ENCODE measurements around the gene ARHGEF33. TPM values are rescaled to one million over a fixed set of nuclear protein-coding genes. Genes with fewer than 3 reads are reported as not detected.

The ARHGEF33 gene
- total RNA-seq, 1 experiment from 2014 or later: 0.41 TPM

DNA sequence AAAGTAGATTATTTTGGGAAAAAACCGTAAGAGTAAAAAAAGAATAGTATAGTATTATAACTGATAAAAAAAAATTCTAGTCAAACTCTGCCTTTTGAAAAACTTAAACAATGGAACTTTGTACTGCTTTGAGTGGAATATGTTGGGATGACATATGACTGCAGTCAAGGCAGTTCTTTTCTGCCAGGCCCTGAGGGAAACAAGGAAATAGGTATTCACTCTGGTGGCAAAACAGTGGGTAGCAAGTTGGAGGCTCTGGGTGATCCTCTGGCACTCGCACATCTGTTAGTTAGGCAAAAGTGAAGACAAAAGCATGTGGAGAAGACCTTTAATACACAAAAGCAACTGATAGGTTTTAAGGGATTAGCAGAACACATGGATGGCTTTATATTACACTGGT is 102.2 kb downstream of the ARHGEF33 start:
- ChIA-PET POLR2A (no interaction called here), CTCF (no interaction called here)
- no peak for TF ChIP-seq REST (IDR thresholded peaks at IDR 0.05; ENCODE audit: insufficient read depth in 1 of 2, low read depth in 2 of 2, low read length in 1 of 2)
- no peak for TF ChIP-seq SIN3A (IDR thresholded peaks at IDR 0.05; ENCODE audit: borderline replicate concordance, insufficient read depth, low read depth, low read length)
- TF ChIP-seq, protein P1, sequence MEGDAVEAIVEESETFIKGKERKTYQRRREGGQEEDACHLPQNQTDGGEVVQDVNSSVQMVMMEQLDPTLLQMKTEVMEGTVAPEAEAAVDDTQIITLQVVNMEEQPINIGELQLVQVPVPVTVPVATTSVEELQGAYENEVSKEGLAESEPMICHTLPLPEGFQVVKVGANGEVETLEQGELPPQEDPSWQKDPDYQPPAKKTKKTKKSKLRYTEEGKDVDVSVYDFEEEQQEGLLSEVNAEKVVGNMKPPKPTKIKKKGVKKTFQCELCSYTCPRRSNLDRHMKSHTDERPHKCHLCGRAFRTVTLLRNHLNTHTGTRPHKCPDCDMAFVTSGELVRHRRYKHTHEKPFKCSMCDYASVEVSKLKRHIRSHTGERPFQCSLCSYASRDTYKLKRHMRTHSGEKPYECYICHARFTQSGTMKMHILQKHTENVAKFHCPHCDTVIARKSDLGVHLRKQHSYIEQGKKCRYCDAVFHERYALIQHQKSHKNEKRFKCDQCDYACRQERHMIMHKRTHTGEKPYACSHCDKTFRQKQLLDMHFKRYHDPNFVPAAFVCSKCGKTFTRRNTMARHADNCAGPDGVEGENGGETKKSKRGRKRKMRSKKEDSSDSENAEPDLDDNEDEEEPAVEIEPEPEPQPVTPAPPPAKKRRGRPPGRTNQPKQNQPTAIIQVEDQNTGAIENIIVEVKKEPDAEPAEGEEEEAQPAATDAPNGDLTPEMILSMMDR (IDR thresholded peaks at IDR 0.05): no peak
- no peak for TF ChIP-seq POLR2AphosphoS5 (IDR thresholded peaks at IDR 0.05; ENCODE audit: low read depth, low read length)
- no peak for TF ChIP-seq TCF7L2 (IDR thresholded peaks at IDR 0.05; ENCODE audit: low read depth, low read length)
- ATAC-seq (no peak), DNase-seq (ENCODE audit: low read depth, low spot score) (no peak)
- Histone ChIP-seq H3K27ac (ENCODE audit: low read length) (no peak overlapping the region), H3K27me3 (ENCODE audit: control insufficient read depth, insufficient read depth, low read length) (no peaks in the 10 kb centered on the region), H3K9me3 (ENCODE audit: control insufficient read depth, insufficient read depth, low read depth, low read length) (no peaks in the 10 kb centered on the region), H3K4me3 (ENCODE audit: low read depth in 2 of 2, low read length in 2 of 2) (no peak overlapping the region), H3K36me3 (ENCODE audit: control insufficient read depth, insufficient read depth, low read length) (peaks cover 23% of the 10 kb centered on the region), H3K4me1 (ENCODE audit: control insufficient read depth, insufficient read depth, low read length) (no peaks in the 10 kb centered on the region)
- intact Hi-C loops (cut with micrococcal nuclease; ENCODE audit: unreplicated experiment): no loop called here
- in situ Hi-C loops (cut with HindIII; ENCODE audit: low pct_unique_long_range_greater_than_20kb, low sequenced_read_pairs): no loop called here
- TSS peak; percentile 6 for BruUV-seq (replicated peaks)

GRCh38 chr2:38997781-38998180 is 108.1 kb downstream of the ARHGEF33 start:
- no peak for DNase-seq (ENCODE audit: low read depth, low spot score)
- in situ Hi-C loops (cut with HindIII; ENCODE audit: low pct_unique_long_range_greater_than_20kb, low sequenced_read_pairs) (no loop called here), intact Hi-C loops (cut with micrococcal nuclease; ENCODE audit: unreplicated experiment) (no loop called here)
- POLR2A ChIA-PET: no interaction called here
- Histone ChIP-seq H3K27ac (ENCODE audit: low read length) (no peak overlapping the region), H3K36me3 (ENCODE audit: control insufficient read depth, insufficient read depth, low read length) (peaks cover 18% of the 10 kb centered on the region; the same call in 1 of the 2 replicates), H3K9me3 (ENCODE audit: control insufficient read depth, insufficient read depth, low read depth, low read length) (no peaks in the 10 kb centered on the region), H3K4me3 (ENCODE audit: low read depth in 2 of 2, low read length in 2 of 2) (no peak overlapping the region), H3K4me1 (ENCODE audit: control insufficient read depth, insufficient read depth, low read length) (no peaks in the 10 kb centered on the region), H3K27me3 (ENCODE audit: control insufficient read depth, insufficient read depth, low read length) (no peaks in the 10 kb centered on the region)
- TF ChIP-seq POLR2AphosphoS5 (IDR thresholded peaks at IDR 0.05; ENCODE audit: low read depth, low read length): no peak
- TF ChIP-seq REST (IDR thresholded peaks at IDR 0.05; ENCODE audit: insufficient read depth in 1 of 2, low read depth in 2 of 2, low read length in 1 of 2): no peak
- TF ChIP-seq SIN3A (IDR thresholded peaks at IDR 0.05; ENCODE audit: borderline replicate concordance, insufficient read depth, low read depth, low read length): no peak
- TF ChIP-seq, protein P1 (IDR thresholded peaks at IDR 0.05): no peak
- TF ChIP-seq TCF7L2 (IDR thresholded peaks at IDR 0.05; ENCODE audit: low read depth, low read length): no peak
- no TSS peak for BruUV-seq (replicated peaks)
- CTCF ChIA-PET: no interaction called here
- ATAC-seq: no peak
